ENCODE measurements around the gene PLA2G12B. TPM values are rescaled to one million over a fixed set of nuclear protein-coding genes. Genes with fewer than 3 reads are reported as not detected.
"Not testable (repeated sequence)": the region's sequence is repeated elsewhere in the genome, so short reads cannot be mapped to it uniquely, and the experiment has no call there.

Gene PLA2G12B
- polyA plus RNA-seq, 1 donor = 54.3 TPM

GRCh38 chr10:72946963-72947362, 7.6 kb downstream of the PLA2G12B start:
- H3K4me3 ChIP-seq (ENCODE audit: low read length) = no peak overlapping the region
- H3K27ac ChIP-seq (ENCODE audit: low read length) = no peak overlapping the region
- H3K27me3 ChIP-seq (ENCODE audit: control insufficient read depth, insufficient read depth, low read length) = no peaks in the 10 kb centered on the region
- peaks cover 5% of the 10 kb centered on the region for H3K36me3 ChIP-seq (ENCODE audit: control insufficient read depth, insufficient read depth, low read length)
- H3K4me1 ChIP-seq (ENCODE audit: control insufficient read depth, insufficient read depth, low read length) = no peaks in the 10 kb centered on the region
- no peak for DNase-seq
- H3K9me3 ChIP-seq (ENCODE audit: control insufficient read depth, low read depth, low read length) = no peaks in the 10 kb centered on the region
- WGBS (ENCODE audit: insufficient coverage, low lambda C conversion rate) = no CpG with 5 or more reads among the region's 1 CpG

- Histone ChIP-seq H3K36me3 (ENCODE audit: control insufficient read depth, insufficient read depth, low read length) (peaks cover 25% of the 10 kb centered on the region), H3K27ac (ENCODE audit: low read length) (no peak overlapping the region), H3K27me3 (ENCODE audit: control insufficient read depth, insufficient read depth, low read length) (no peaks in the 10 kb centered on the region), H3K4me1 (ENCODE audit: control insufficient read depth, insufficient read depth, low read length) (no peaks in the 10 kb centered on the region), H3K9me3 (ENCODE audit: control insufficient read depth, low read depth, low read length) (no peaks in the 10 kb centered on the region), H3K4me3 (ENCODE audit: low read length) (no peak overlapping the region)
- no peak for DNase-seq
- WGBS (ENCODE audit: insufficient coverage, low lambda C conversion rate) = no CpG with 5 or more reads among the region's 2 CpGs
Measured at GRCh38 chr10:72943498-72944234, 10.9 kb downstream of the PLA2G12B start.

GRCh38 chr10:72935361-72935760, 19.2 kb downstream of the PLA2G12B start:
- no peak overlapping the region for H3K4me3 ChIP-seq (ENCODE audit: low read length)
- H3K9me3 ChIP-seq (ENCODE audit: control insufficient read depth, low read depth, low read length) = no peaks in the 10 kb centered on the region
- WGBS (ENCODE audit: insufficient coverage, low lambda C conversion rate) = no CpG with 5 or more reads among the region's 6 CpGs
- H3K4me1 ChIP-seq (ENCODE audit: control insufficient read depth, insufficient read depth, low read length) = no peaks in the 10 kb centered on the region
- no peaks in the 10 kb centered on the region for H3K27me3 ChIP-seq (ENCODE audit: control insufficient read depth, insufficient read depth, low read length)
- peaks cover 44% of the 10 kb centered on the region for H3K36me3 ChIP-seq (ENCODE audit: control insufficient read depth, insufficient read depth, low read length)
- no peak overlapping the region for H3K27ac ChIP-seq (ENCODE audit: low read length)
- DNase-seq = no peak

GRCh38 chr10:72932259-72933015, 22.2 kb downstream of the PLA2G12B start:
- H3K27ac ChIP-seq (ENCODE audit: low read length) = no peak overlapping the region

GRCh38 chr10:72930276-72930675, 24.3 kb downstream of the PLA2G12B start:
- H3K4me3 ChIP-seq (ENCODE audit: low read length) = no peak overlapping the region
- no peaks in the 10 kb centered on the region for H3K9me3 ChIP-seq (ENCODE audit: control insufficient read depth, low read depth, low read length)
- no peak for DNase-seq
- no peak overlapping the region for H3K27ac ChIP-seq (ENCODE audit: low read length)
- WGBS (ENCODE audit: insufficient coverage, low lambda C conversion rate) = no CpG with 5 or more reads among the region's 2 CpGs
- no peaks in the 10 kb centered on the region for H3K27me3 ChIP-seq (ENCODE audit: control insufficient read depth, insufficient read depth, low read length)
- peaks cover 28% of the 10 kb centered on the region for H3K36me3 ChIP-seq (ENCODE audit: control insufficient read depth, insufficient read depth, low read length)
- H3K4me1 ChIP-seq (ENCODE audit: control insufficient read depth, insufficient read depth, low read length) = no peaks in the 10 kb centered on the region

More at GRCh38 chr10:72932259-72933015, 22.2 kb downstream of the PLA2G12B start:
- no CpG with 5 or more reads among the region's 20 CpGs for WGBS (ENCODE audit: insufficient coverage, low lambda C conversion rate)
- no peaks in the 10 kb centered on the region for H3K9me3 ChIP-seq (ENCODE audit: control insufficient read depth, low read depth, low read length)
- peaks cover 34% of the 10 kb centered on the region for H3K36me3 ChIP-seq (ENCODE audit: control insufficient read depth, insufficient read depth, low read length)
- DNase-seq = no peak
- no peaks in the 10 kb centered on the region for H3K27me3 ChIP-seq (ENCODE audit: control insufficient read depth, insufficient read depth, low read length)
- H3K4me3 ChIP-seq (ENCODE audit: low read length) = no peak overlapping the region
- no peaks in the 10 kb centered on the region for H3K4me1 ChIP-seq (ENCODE audit: control insufficient read depth, insufficient read depth, low read length)

- no peak overlapping the region for H3K4me3 ChIP-seq (ENCODE audit: low read length)
- H3K36me3 ChIP-seq (ENCODE audit: control insufficient read depth, insufficient read depth, low read length) = peaks cover 15% of the 10 kb centered on the region
- no peaks in the 10 kb centered on the region for H3K9me3 ChIP-seq (ENCODE audit: control insufficient read depth, low read depth, low read length)
- no peaks in the 10 kb centered on the region for H3K27me3 ChIP-seq (ENCODE audit: control insufficient read depth, insufficient read depth, low read length)
- H3K4me1 ChIP-seq (ENCODE audit: control insufficient read depth, insufficient read depth, low read length) = no peaks in the 10 kb centered on the region
- no peak overlapping the region for H3K27ac ChIP-seq (ENCODE audit: low read length)
- DNase-seq = no peak
- WGBS (ENCODE audit: insufficient coverage, low lambda C conversion rate) = 83% methylated on average over 1 of the region's 5 CpGs
Measured at GRCh38 chr10:72928798-72929197, 25.8 kb downstream of the PLA2G12B start.

- DNase-seq = no peak
- no peaks in the 10 kb centered on the region for H3K27me3 ChIP-seq (ENCODE audit: control insufficient read depth, insufficient read depth, low read length)
- 81% methylated on average over 3 of the region's 5 CpGs for WGBS (ENCODE audit: insufficient coverage, low lambda C conversion rate)
- no peaks in the 10 kb centered on the region for H3K4me1 ChIP-seq (ENCODE audit: control insufficient read depth, insufficient read depth, low read length)
- no peaks in the 10 kb centered on the region for H3K9me3 ChIP-seq (ENCODE audit: control insufficient read depth, low read depth, low read length)
- peaks cover 12% of the 10 kb centered on the region for H3K36me3 ChIP-seq (ENCODE audit: control insufficient read depth, insufficient read depth, low read length)
- no peak overlapping the region for H3K27ac ChIP-seq (ENCODE audit: low read length)
- no peak overlapping the region for H3K4me3 ChIP-seq (ENCODE audit: low read length)
Measured at GRCh38 chr10:72927485-72927884, 27.1 kb downstream of the PLA2G12B start.

GRCh38 chr10:72925951-72926465, 28.6 kb downstream of the PLA2G12B start:
- no peak overlapping the region for H3K27ac ChIP-seq (ENCODE audit: low read length)
- H3K36me3 ChIP-seq (ENCODE audit: control insufficient read depth, insufficient read depth, low read length) = no peaks in the 10 kb centered on the region
- no peaks in the 10 kb centered on the region for H3K27me3 ChIP-seq (ENCODE audit: control insufficient read depth, insufficient read depth, low read length)
- peaks cover 5% of the 10 kb centered on the region for H3K9me3 ChIP-seq (ENCODE audit: control insufficient read depth, low read depth, low read length)
- 100% methylated on average over 1 of the region's 3 CpGs for WGBS (ENCODE audit: insufficient coverage, low lambda C conversion rate)
- H3K4me3 ChIP-seq (ENCODE audit: low read length) = no peak overlapping the region
- no peaks in the 10 kb centered on the region for H3K4me1 ChIP-seq (ENCODE audit: control insufficient read depth, insufficient read depth, low read length)
- DNase-seq = no peak

- no peak for DNase-seq
- H3K9me3 ChIP-seq (ENCODE audit: control insufficient read depth, low read depth, low read length) = peaks cover 5% of the 10 kb centered on the region
- no peaks in the 10 kb centered on the region for H3K27me3 ChIP-seq (ENCODE audit: control insufficient read depth, insufficient read depth, low read length)
- no peaks in the 10 kb centered on the region for H3K36me3 ChIP-seq (ENCODE audit: control insufficient read depth, insufficient read depth, low read length)
- WGBS (ENCODE audit: insufficient coverage, low lambda C conversion rate) = no CpG with 5 or more reads among the region's 13 CpGs
- H3K27ac ChIP-seq (ENCODE audit: low read length) = no peak overlapping the region
- H3K4me3 ChIP-seq (ENCODE audit: low read length) = no peak overlapping the region
- H3K4me1 ChIP-seq (ENCODE audit: control insufficient read depth, insufficient read depth, low read length) = no peaks in the 10 kb centered on the region
Measured at GRCh38 chr10:72924351-72924750, 30.3 kb downstream of the PLA2G12B start.

- not testable (repeated sequence) for DNase-seq
- WGBS (ENCODE audit: insufficient coverage, low lambda C conversion rate) = no CpG with 5 or more reads among the region's 1 CpG
Measured at GRCh38 chr10:72921147-72921683, 33.4 kb downstream of the PLA2G12B start.

More at GRCh38 chr10:72921147-72921683, 33.4 kb downstream of the PLA2G12B start:
- H3K27me3 ChIP-seq (ENCODE audit: control insufficient read depth, insufficient read depth, low read length); H3K36me3 ChIP-seq (ENCODE audit: control insufficient read depth, insufficient read depth, low read length); H3K4me3 ChIP-seq (ENCODE audit: low read length); H3K4me1 ChIP-seq (ENCODE audit: control insufficient read depth, insufficient read depth, low read length); H3K9me3 ChIP-seq (ENCODE audit: control insufficient read depth, low read depth, low read length); H3K27ac ChIP-seq (ENCODE audit: low read length): not testable (repeated sequence)
